Endothelial cell of hepatic sinusoid (primary cell): Measurements from ENCODE around the gene URM1.

Source experiments
- in situ Hi-C: cut with HindIII; loops from 2 replicates; pipeline ENCODE4 v1.10.0; 2017; ENCODE audit warnings: low sequenced_read_pairs

URM1 gene

DNA sequence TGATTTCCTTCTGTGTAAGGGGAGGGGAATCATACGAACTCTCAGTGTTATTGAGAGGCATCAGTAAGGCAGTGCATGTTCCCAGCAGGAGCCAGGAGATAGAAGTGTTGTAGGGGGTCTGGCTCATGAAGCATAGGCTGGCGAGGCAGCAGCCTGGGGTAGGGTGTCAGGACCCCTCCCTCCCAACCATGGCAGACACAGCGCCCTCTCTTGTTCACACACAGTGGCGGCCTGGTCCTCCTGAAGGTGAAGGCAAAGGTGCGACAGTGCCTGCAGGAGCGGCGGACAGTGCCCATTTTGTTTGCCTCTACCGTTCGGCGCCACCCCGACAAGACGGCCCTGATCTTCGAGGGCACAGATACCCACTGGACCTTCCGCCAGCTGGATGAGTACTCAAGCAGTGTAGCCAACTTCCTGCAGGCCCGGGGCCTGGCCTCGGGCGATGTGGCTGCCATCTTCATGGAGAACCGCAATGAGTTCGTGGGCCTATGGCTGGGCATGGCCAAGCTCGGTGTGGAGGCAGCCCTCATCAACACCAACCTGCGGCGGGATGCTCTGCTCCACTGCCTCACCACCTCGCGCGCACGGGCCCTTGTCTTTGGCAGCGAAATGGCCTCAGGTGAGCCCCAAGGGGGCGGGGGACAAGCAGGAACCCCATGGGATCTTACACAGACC, 26.1 kb upstream of the URM1 start:
- in situ Hi-C loops, result no loop called here

GRCh38 chr9:128349125-128349524, 22.0 kb upstream of the URM1 start:
- in situ Hi-C loops, result no loop called here

DNA sequence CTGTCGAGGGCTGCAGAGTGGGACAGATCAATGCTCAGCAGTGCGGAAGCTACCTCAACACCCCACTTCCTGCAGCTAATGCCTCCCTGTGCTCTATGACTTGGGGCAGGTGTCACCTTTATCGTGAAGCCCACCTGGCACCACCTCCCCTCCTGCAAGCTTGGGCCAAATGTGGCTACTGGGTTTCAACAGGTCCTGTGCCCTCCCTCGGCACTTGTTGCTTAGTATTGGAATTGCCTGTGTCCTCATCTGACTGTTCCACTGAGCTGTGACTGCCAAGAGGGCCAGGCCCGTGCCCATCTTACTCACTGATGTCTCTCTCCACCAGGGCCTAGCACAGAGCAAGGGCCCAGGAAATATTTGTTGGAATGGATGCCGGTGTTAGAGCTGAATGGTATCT, 21.4 kb upstream of the URM1 start:
- in situ Hi-C loops, result no loop called here

- in situ Hi-C loops, result no loop called here
Measured at GRCh38 chr9:128355451-128355850, 15.7 kb upstream of the URM1 start.

- in situ Hi-C loops, result no loop called here
Measured at GRCh38 chr9:128358090-128358489, 13.1 kb upstream of the URM1 start.

DNA sequence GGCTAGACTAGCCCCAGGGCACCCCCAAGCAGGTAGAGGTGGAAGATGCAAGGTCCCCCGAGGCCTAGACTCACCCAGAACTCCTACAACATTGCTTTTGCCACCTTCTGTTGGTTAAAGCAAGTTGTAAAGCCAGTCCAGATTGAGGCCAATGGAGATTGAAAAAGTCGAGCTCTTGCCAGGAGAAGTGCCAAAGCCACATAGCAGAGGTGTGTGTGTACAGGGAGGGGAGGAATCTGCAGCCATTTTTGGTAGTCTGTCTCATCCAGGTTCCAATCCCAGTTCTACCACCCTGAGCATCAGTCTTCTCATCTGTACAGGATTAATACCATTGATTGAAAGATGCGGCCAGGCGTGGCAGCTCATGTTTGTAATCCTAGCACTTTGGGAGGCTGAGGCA, 12.3 kb upstream of the URM1 start:
- in situ Hi-C loops, result no loop called here

DNA sequence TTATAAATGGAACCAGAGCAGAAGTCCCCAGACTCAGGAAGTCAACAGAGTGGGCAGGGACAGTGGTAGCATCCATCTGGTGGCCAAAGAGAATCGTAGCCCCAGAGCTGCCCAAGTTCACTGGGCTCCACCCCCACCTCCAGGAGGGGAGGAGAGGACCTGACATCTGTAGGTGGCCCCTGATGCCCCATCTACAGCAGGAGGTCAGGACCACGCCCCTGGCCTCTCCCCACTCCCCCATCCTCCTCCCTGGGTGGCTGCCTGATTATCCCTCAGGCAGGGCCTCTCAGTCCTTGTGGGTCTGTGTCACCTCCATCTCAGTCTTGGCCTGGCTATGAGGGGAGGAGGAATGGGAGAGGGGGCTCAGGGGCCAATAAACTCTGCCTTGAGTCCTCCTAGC, 10.3 kb upstream of the URM1 start:
- in situ Hi-C loops, result no loop called here

- in situ Hi-C loops, result no loop called here
Measured at GRCh38 chr9:128361296-128361985, 9.7 kb upstream of the URM1 start.

GRCh38 chr9:128361986-128362646, 9.1 kb upstream of the URM1 start:
- in situ Hi-C loops, result no loop called here

- in situ Hi-C loops, result no loop called here
Measured at GRCh38 chr9:128362774-128363173, 8.4 kb upstream of the URM1 start.

DNA sequence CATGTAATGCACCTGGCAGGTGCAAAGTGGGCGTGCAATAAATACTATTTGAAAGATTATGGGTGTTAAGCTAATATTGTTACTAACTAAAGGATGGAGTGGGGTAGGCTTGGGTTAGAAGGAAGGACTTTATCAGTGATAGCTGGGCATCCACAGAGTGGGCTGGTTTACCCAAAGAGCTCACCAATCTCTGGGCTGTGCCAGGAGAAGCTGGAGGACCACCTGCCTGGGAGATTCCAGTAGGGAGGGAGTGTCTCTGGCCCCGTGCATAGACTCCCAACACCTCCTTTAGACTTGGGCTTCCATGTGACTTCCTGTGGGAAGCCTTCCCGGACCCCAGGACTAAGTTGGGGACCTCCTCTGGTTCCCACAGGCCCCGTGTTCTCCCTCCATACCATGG, 5.6 kb upstream of the URM1 start:
- in situ Hi-C loops, result no loop called here

GRCh38 chr9:128369024-128369706, 2.0 kb upstream of the URM1 start:
- in situ Hi-C loops, result no loop called here

- in situ Hi-C loops, result no loop called here
Measured at GRCh38 chr9:128370367-128370751, 815 bp upstream of the URM1 start.

- in situ Hi-C loops, result no loop called here
Measured at GRCh38 chr9:128371630-128372117, 500 bp downstream of the URM1 start.

GRCh38 chr9:128372188-128372641, 1.0 kb downstream of the URM1 start:
- in situ Hi-C loops, result no loop called here

GRCh38 chr9:128372784-128373183, 1.6 kb downstream of the URM1 start:
- in situ Hi-C loops, result no loop called here

- in situ Hi-C loops, result no loop called here
Measured at GRCh38 chr9:128374221-128374675, 3.1 kb downstream of the URM1 start.

- in situ Hi-C loops, result no loop called here
Measured at GRCh38 chr9:128375865-128376264, 4.7 kb downstream of the URM1 start.

- in situ Hi-C loops, result no loop called here
Measured at GRCh38 chr9:128382261-128382660, 11.1 kb downstream of the URM1 start.

DNA sequence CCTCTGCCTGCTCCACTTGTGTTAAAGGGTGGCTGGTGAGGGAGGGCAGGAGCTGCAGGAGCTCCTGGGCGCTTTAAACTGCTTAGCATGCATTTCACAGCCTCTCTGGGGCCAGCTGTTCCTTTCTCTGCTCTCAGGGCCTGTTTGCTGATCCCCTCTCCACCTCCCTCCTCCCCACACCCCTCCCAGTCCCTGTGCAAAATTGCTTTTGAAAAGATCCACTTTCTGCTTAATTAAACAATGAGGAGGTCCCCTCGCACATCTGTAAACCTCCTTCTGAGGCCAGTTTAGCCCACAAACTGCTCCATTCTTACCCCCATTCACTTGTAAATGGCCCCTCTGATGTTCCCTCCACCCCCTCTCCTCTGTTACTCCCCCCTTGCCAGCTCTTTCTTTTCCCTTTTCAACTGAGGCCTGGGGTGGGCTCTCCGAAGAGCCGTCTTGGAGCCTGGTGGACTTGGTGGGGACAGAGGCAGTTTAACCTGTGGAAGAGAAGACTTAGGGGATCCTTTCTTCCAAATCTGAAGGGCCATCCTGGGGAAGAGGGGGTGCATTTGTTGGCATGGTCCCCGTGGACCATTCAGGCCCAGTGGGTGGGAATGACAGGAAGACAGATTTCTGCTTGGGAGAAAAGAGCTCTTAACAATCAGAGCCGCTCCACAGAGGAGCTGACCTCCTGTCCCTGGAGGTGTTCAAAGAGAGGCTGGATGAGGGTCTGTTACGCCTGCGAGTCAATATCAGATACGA, 12.0 kb downstream of the URM1 start:
- in situ Hi-C loops, result no loop called here

DNA sequence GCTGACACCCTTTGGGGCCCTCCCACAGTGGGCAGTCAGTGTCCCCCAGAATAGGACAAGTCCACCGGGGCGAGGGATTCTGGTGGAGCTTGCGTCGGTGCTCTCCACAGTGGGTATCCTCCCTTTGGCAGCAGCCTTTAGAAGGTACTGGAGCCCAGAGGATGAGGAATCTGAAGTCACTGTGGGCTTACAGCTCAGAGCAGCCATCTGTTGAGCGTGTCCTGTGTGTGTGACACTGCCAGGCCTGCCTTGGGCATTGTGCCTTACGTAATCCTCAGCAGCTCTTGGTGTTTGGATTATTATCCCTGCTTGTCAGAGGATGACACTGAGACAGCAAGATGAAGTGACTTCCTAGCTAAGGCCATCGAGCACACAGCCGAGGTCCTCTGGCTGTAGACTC, 12.6 kb downstream of the URM1 start:
- in situ Hi-C loops, result no loop called here
